Measurements from ENCODE around the gene QRFPR.

QRFPR gene

GRCh38 chr4:121380776-121381462, at the start of gene QRFPR:
QRFPR (minus strand) TSS chr4:121381018; CDS start chr4:121380647, 371 bp downstream.
- ATAC-seq: peak; percentile 40
- TF ChIP-seq ZNF8 (CRISPR knock-in tag; IDR thresholded peaks at IDR 0.05) (no peak), ZC3H10 (CRISPR knock-in tag; IDR thresholded peaks at IDR 0.05) (no peak), ARNTL (CRISPR knock-in tag; IDR thresholded peaks at IDR 0.05; ENCODE audit: borderline replicate concordance, low read depth) (no peak)
- TF ChIP-seq, protein P1, sequence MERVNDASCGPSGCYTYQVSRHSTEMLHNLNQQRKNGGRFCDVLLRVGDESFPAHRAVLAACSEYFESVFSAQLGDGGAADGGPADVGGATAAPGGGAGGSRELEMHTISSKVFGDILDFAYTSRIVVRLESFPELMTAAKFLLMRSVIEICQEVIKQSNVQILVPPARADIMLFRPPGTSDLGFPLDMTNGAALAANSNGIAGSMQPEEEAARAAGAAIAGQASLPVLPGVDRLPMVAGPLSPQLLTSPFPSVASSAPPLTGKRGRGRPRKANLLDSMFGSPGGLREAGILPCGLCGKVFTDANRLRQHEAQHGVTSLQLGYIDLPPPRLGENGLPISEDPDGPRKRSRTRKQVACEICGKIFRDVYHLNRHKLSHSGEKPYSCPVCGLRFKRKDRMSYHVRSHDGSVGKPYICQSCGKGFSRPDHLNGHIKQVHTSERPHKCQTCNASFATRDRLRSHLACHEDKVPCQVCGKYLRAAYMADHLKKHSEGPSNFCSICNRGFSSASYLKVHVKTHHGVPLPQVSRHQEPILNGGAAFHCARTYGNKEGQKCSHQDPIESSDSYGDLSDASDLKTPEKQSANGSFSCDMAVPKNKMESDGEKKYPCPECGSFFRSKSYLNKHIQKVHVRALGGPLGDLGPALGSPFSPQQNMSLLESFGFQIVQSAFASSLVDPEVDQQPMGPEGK (CRISPR knock-in tag; IDR thresholded peaks at IDR 0.05; ENCODE audit: borderline replicate concordance): no peak

- TF ChIP-seq RARB (CRISPR knock-in tag; IDR thresholded peaks at IDR 0.05): no peak
- TF ChIP-seq ESRRG (CRISPR knock-in tag; IDR thresholded peaks at IDR 0.05): no peak
- TF ChIP-seq, protein P2, sequence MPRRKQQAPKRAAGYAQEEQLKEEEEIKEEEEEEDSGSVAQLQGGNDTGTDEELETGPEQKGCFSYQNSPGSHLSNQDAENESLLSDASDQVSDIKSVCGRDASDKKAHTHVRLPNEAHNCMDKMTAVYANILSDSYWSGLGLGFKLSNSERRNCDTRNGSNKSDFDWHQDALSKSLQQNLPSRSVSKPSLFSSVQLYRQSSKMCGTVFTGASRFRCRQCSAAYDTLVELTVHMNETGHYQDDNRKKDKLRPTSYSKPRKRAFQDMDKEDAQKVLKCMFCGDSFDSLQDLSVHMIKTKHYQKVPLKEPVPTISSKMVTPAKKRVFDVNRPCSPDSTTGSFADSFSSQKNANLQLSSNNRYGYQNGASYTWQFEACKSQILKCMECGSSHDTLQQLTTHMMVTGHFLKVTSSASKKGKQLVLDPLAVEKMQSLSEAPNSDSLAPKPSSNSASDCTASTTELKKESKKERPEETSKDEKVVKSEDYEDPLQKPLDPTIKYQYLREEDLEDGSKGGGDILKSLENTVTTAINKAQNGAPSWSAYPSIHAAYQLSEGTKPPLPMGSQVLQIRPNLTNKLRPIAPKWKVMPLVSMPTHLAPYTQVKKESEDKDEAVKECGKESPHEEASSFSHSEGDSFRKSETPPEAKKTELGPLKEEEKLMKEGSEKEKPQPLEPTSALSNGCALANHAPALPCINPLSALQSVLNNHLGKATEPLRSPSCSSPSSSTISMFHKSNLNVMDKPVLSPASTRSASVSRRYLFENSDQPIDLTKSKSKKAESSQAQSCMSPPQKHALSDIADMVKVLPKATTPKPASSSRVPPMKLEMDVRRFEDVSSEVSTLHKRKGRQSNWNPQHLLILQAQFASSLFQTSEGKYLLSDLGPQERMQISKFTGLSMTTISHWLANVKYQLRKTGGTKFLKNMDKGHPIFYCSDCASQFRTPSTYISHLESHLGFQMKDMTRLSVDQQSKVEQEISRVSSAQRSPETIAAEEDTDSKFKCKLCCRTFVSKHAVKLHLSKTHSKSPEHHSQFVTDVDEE (CRISPR knock-in tag; IDR thresholded peaks at IDR 0.05): no peak
- TF ChIP-seq TOX (CRISPR knock-in tag; IDR thresholded peaks at IDR 0.05; ENCODE audit: borderline replicate concordance): no peak
- no peak for TF ChIP-seq CSDC2 (CRISPR knock-in tag; IDR thresholded peaks at IDR 0.05)
- TF ChIP-seq, protein P3, sequence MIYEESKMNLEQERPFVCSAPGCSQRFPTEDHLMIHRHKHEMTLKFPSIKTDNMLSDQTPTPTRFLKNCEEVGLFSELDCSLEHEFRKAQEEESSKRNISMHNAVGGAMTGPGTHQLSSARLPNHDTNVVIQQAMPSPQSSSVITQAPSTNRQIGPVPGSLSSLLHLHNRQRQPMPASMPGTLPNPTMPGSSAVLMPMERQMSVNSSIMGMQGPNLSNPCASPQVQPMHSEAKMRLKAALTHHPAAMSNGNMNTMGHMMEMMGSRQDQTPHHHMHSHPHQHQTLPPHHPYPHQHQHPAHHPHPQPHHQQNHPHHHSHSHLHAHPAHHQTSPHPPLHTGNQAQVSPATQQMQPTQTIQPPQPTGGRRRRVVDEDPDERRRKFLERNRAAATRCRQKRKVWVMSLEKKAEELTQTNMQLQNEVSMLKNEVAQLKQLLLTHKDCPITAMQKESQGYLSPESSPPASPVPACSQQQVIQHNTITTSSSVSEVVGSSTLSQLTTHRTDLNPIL (CRISPR knock-in tag; IDR thresholded peaks at IDR 0.05; ENCODE audit: low read depth): no peak
- no peak for TF ChIP-seq GLIS3 (CRISPR knock-in tag; IDR thresholded peaks at IDR 0.05)
- TF ChIP-seq CSRNP3 (CRISPR knock-in tag; IDR thresholded peaks at IDR 0.05): no peak
- no peak for TF ChIP-seq ISL1 (CRISPR knock-in tag; IDR thresholded peaks at IDR 0.05)
- TF ChIP-seq ZNF8 (CRISPR knock-in tag; IDR thresholded peaks at IDR 0.05): no peak
- no peak for TF ChIP-seq OSR1 (CRISPR knock-in tag; IDR thresholded peaks at IDR 0.05)
- TF ChIP-seq SNAI2 (CRISPR knock-in tag; IDR thresholded peaks at IDR 0.05): no peak
- TF ChIP-seq, protein P4, sequence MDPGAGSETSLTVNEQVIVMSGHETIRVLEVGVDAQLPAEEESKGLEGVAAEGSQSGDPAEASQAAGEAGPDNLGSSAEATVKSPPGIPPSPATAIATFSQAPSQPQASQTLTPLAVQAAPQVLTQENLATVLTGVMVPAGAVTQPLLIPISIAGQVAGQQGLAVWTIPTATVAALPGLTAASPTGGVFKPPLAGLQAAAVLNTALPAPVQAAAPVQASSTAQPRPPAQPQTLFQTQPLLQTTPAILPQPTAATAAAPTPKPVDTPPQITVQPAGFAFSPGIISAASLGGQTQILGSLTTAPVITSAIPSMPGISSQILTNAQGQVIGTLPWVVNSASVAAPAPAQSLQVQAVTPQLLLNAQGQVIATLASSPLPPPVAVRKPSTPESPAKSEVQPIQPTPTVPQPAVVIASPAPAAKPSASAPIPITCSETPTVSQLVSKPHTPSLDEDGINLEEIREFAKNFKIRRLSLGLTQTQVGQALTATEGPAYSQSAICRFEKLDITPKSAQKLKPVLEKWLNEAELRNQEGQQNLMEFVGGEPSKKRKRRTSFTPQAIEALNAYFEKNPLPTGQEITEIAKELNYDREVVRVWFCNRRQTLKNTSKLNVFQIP (CRISPR knock-in tag; IDR thresholded peaks at IDR 0.05; ENCODE audit: borderline replicate concordance, low read depth): no peak
- TF ChIP-seq PPARA (CRISPR knock-in tag; IDR thresholded peaks at IDR 0.05; ENCODE audit: borderline replicate concordance): no peak
- TF ChIP-seq ZFP3 (CRISPR knock-in tag; IDR thresholded peaks at IDR 0.05): no peak
- no peak for TF ChIP-seq ZFP30 (CRISPR knock-in tag; IDR thresholded peaks at IDR 0.05)
- TF ChIP-seq, protein P1 (CRISPR knock-in tag; IDR thresholded peaks at IDR 0.05; ENCODE audit: borderline replicate concordance): no peak
- TF ChIP-seq BACH2 (CRISPR knock-in tag; IDR thresholded peaks at IDR 0.05; ENCODE audit: borderline replicate concordance): no peak
- TF ChIP-seq TCF4 (CRISPR knock-in tag; IDR thresholded peaks at IDR 0.05; ENCODE audit: borderline replicate concordance): no peak
- no peak for ATAC-seq
These were observed 47.9 kb upstream of the QRFPR start for GRCh38 chr4:121428721-121429120.

Measured in SK-N-SH treated with all-trans-retinoic acid at 6 μM for 48 hours (cell line).